KG1 (cell line): ENCODE results near the gene CMIP.

ENCODE experiments used
- DNase-seq: peaks from one replicate; lab custom pipeline; 2025; lab: John Stamatoyannopoulos, UW

Gene CMIP

GRCh38 chr16:81462683-81463082 is 18.1 kb downstream of the CMIP start:
- DNase-seq, result no peak

DNA sequence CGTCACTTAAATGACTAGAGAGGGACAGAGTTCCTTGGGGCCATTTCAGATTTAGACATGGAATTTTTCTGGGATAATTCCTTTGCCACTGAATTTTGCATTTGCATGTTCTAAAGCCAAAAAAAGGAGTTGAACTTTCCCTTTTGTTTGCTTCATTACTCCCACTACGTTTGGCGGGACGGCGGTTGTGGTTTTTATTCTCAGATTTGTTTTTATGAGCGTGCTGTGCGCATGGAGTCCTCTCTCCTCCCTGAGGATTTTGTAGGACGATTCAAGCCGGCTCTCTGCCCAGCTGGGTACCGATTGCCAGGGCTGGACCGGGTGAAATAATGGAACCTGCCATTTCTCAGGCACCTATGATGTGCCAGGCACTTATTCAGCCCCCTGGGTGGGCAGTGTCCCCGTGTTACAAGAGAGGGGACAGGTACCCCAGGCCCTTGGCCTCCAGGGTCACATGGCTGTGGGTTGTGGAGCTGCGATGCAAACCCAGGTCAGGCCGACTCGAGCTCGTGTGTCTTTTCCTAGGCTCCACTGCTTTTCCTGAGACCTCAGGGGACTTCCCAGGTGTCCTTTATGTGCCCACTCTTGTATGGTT is 18.8 kb downstream of the CMIP start:
- no peak for DNase-seq

- no peak for DNase-seq
Observed at GRCh38 chr16:81464279-81464678, 19.7 kb downstream of the CMIP start.

- DNase-seq, result no peak
Observed at GRCh38 chr16:81465375-81465943, 20.9 kb downstream of the CMIP start.

GRCh38 chr16:81466356-81466980 is 21.9 kb downstream of the CMIP start:
- no peak for DNase-seq

DNA sequence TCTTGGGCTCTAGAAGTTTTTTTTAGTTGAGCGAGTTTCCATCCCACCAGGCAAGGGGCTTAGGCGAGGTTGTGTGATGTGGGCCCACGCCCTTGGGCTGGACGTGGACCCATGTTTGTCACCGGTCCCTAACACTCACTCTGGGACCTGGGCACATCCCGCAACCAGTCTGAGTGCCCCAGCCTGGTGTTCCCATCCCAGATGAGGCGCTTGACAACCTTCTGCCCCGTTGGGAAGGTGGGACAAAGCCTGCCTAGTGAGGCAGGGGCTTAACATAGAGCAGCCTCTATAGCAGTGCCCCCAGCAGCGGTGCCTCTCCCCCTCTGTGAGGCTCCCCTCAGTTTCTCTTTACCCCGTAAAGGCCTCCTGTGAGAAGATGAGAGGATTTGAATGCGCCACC is 22.5 kb downstream of the CMIP start:
- DNase-seq, result no peak

DNA sequence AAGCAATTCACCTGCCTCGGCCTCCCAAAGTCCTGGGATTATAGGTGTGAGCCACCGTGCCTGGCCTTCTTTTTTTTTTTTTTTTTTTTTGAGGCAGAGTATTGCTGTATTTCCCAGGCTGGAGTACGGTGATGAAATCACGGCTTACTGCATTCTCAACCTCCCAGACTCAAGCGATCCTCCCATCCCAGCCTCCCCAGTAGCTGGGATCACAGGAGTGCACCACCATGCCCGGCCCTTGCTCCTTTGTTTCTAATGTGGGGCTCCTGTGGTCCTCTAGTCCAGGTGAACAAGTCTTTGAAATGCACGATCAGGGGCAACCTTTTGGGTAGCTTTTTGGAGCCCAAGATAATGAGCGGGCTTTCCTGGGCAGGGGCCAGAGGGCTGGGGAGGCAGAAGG is 23.2 kb downstream of the CMIP start:
- no peak for DNase-seq

DNA sequence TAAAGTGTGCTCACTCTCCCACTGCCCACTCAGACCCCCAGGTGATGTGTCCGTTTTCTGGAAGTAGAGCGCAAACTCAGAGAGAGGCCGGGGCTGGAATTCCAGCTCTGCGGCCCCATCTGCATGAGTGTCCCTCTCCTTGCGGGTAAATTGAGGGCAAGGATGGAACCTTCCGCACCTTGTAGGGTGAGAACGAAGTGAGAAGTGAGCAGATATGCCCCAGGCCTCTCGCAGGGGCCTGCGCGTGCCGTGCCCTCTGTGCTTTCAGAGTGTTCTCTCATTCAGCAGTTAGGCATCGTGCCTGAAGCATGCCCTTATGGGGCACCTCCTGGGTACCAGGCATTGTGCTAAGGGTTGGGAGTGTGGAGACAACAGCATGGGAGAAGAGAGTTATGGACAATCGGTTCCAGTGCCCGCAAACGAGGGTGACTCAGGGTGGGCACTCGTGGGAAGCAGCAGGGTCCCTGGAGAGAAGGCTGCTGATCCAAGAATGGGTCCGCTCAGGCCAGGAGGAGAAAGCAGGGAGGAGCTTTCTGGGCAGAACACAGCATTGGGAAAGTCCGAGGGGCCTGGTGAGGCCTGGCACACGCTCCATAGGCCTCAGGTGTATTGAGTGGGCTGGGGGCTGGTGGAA is 23.8 kb downstream of the CMIP start:
- DNase-seq, result no peak

DNA sequence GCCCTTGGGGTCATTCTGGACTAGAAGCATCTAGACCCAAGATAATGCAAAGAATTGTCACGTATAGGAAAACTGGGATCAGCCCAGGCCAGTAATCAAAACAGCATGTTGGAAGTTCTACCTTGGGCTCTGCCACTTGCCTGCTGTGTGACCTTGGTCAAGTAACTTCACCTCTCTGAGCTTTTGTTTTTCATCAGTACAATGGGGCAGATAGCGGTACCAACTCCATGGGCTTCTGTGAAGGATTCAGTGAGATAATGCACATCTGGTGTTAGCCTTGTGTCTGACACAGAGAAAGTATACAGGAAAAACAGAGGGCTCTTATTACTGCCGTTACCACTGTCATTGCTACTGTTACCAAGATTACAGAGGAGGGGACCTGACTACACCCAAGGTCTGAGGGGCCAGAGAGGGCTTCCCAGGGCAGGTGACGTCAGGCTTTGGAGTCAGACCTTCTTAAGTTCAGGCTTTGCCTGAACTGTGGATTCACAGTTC is 24.6 kb downstream of the CMIP start:
- no peak for DNase-seq

DNA sequence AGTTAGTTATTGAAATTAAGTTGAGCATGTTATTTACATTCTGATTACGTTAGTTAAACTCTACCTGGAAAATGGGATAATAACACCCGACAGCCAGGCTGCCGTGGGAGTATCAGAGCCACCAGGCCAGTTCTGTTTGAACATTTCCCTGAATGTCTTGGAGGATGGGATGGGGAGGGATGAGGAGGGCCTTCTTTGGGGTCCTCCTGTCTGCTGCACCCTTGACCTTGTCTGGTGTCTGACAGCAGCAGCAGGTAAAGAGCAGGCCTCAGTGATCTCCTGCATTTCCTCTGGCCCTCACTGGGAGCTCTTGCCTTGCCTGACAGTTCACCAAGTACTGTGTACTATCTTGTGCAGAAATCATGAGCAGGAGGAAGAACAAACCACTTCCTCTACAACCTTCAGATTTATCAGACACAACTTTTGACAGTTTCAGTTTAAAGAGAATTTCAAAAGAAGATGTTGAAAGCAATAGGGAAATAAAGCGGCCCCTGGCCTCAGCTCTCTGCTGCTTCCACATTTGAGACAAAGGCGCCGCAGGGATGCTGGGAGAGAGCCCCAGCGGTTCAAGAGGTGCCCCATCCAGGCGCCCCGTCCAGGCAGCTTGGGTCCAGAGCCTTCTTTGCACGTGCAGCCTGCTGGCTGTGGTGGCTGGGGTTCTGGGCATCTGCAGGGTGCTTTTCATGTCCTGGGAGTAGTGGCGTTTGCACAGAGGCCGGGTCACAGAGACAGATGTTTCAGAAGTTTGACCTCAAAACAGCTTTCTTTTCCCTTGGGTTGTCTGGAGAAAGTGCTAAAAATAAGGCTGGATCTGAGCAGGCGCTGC is 25.3 kb downstream of the CMIP start:
- peak; percentile 53 for DNase-seq

DNA sequence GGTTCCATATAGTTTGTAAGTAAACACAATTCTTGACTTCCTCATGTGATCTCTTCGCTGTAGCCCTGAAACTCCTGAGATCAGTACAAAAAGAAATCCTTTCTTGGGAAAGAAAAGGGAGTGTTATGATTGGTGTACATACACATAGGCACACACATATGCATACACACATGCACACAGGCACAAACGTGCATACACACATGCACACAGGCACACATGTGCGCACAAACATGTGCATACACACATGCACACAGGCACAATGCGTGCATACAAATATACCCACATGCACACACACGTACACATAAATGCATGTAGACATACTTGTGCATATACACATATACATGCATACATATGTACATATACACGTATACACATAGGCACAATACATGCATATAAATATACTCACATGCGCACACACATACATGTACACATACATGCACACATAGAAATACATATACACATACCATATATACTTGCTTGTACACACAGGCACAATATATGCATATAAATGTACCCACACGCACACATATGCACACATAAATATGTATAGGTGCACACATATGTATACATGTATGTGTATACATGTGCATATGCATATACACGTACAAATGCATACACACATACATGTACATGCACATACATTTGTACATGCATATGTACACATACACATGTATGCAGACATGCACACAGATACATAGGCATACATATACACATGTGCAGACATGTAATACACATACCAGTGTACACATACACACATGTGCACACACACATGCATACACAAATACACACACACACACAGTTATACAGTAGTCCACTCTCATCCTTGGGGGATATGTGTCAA is 26.4 kb downstream of the CMIP start:
- no peak for DNase-seq

DNA sequence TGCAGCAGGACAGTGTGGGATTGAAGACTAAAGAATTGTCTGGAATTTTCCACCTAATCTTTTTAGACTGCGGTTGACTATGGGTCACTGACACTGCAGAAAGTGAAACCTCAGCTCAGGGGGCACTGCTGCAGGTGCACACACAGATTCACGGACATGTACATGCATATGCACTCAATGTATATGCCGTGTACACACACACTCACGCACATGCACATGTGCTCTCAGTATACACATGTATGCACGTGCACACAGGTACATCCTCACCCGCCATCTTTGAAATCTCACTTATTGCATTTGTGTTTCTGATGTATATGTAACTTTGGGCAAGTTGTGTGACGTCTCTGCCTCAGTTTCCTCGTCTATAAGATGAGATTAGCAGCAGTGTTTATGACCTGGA is 27.3 kb downstream of the CMIP start:
- DNase-seq, result no peak

GRCh38 chr16:81472391-81472790 is 27.8 kb downstream of the CMIP start:
- DNase-seq, result no peak

DNA sequence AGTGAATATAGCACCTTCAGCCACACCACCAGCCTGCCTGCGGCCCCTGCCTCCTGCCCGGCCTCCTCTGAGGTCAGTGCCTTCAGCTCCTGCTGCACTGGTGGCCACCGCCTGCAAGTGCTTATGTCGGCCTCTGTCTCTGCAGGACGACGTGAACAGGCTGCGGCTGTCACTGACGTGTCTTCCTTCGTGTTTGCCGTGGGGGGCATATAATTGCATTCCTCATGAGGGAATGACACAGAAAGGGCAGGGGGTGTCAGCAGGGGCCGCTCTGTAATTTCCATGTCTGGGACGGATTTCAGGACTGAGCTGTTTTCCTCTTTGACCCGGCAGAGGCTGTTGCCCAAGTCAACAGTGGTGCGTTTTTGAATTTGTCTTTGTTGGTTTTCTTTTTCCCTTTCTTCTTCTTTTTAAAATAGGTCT is 28.5 kb downstream of the CMIP start:
- no peak for DNase-seq

DNA sequence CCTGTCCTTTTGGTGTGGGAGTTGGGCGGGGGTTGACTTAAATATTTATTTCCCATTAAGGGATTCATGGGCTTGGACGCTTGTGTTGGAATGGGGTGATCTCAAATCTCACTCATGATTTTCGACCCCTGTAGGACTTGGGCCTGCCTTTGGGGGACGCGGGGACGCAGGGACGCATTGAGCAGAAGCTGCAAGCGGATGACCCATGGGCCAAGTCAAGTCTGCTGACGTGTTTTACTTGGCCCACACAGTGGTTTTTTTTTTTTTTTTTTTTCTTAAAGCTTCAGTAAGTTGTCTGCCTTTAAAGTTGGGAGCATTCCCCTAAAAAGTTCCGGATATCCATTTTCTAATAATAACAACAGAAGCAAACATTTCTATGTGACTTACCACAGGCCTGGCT is 28.9 kb downstream of the CMIP start:
- no peak for DNase-seq

DNA sequence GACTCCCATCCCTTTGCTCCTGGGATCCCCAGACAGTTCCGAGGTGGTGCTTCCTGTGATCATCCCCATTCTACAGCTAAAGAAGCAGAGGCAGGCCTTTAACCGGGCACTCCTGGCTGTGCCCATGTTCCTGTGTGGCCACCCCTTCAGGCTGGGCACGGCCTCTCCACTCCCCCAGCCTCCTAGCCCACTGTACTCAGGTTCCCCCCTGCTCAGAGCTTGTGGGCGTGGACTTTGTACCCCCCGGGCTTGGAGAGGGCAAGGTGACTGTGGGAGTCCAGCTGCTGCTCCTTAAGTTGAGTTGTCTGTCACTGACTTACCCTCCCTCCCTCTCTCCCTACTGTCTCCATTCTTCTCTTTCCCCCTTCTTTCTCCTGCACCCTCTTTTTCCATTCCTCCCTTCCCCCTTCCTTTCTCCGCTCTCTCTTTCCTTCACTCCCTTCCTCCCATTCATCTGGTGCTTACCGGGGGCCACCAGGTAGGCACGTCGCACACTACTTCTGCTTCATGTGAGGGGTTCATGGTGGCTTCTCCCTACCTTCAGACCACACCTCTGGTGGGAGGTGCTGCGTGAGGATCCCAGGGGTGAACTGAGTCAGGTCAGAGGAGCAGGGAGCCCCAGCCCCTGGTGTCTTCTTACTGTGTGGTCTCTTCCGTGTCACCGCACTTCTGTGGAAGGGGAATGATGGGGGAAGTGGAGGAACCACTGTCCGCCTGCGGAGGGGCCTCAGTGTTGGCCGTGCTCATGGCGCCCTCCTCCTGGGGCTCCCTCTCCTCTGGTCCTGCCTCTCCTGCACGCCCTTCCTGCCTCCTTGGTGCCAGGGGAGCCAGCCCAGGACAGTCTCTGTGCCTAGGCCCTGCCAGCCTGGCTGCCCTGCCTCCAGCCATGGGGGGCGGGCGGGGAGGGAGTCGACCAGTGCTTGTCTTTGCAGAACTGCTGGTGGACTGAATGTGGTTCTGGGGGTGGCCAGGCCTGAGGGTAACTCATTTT is 29.7 kb downstream of the CMIP start:
- no peak for DNase-seq

GRCh38 chr16:81477697-81478693 is 33.4 kb downstream of the CMIP start:
- no peak for DNase-seq

DNA sequence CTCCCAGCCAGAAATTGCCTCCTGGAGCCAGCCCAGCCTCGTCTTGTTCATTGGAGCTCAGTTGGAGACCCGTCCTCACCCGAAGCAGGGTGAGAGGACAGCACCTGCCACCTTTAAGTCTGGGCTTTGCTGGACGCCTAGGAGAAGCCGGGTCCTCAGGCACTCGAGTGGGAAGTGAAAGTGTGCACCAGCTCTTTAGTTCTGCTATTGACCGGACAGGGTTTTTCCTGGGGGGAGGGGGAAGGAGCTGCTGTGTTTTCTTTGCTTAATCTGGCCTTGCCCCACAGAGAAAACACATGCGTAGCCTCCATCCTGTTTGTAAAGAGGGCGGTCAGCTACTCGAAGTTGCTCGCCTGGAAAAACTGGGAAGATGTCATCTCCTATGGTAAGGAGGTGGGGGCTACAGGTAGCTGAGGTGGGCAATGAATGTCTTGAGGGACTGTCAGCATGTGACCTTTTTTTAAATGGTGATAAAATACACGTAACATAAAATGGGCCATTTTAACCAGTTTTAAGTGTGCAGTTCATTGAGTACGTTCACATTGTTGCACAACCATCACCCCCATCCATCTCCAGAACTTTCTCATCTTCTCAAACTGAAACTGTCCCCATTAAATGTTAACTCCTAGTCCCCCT is 34.4 kb downstream of the CMIP start:
- DNase-seq, result peak; percentile 39
